CD8-positive, alpha-beta memory T cell (primary cell): Measurements from ENCODE around the gene TSHZ2. TPM values are rescaled to one million over a fixed set of nuclear protein-coding genes. Genes with fewer than 3 reads are reported as not detected.
"Not testable (repeated sequence)": the region's sequence is repeated elsewhere in the genome, so short reads cannot be mapped to it uniquely, and the experiment has no call there.

Experiments
- CTCF ChIA-PET: fragments of 350-600 bp; sonication (Branson Sonifier 250); formaldehyde crosslinking; loops from one replicate; lab custom pipeline; 2021; ENCODE audit warnings: antibody characterized with exemption; lab: Charles Lee
- POLR2A ChIA-PET: fragments of 350-600 bp; sonication (Branson Sonifier 250); formaldehyde crosslinking; loops from one replicate; lab custom pipeline; 2021; ENCODE audit warnings: antibody characterized with exemption; lab: Charles Lee
- DNase-seq, 5 donors: peaks; one replicate each; pipeline versions ENCODE4 v3.0.0 to v3.0.0-alpha.2; 2020 to 2022; ENCODE audit warnings: mixed read lengths in 1 of 5
- H3K27ac ChIP-seq: one replicate; pipeline ENCODE4 v1.7.0; 2013; ENCODE audit warnings: low read depth, mild to moderate bottlenecking, low read length, moderate library complexity
- H3K27me3 ChIP-seq: 2 replicates; pipeline ENCODE4 v1.7.0; 2013; ENCODE audit warnings: low read length, mild to moderate bottlenecking; ENCODE audit not compliant: insufficient read depth, poor library complexity, severe bottlenecking
- H3K36me3 ChIP-seq: 2 replicates; pipeline ENCODE4 v1.7.0; 2013; ENCODE audit warnings: mild to moderate bottlenecking, low read length, moderate library complexity; ENCODE audit not compliant: insufficient read depth
- H3K4me1 ChIP-seq: 2 replicates; pipeline ENCODE4 v1.7.0; 2013; ENCODE audit warnings: mild to moderate bottlenecking, low read length, moderate library complexity; ENCODE audit not compliant: insufficient read depth
- H3K4me3 ChIP-seq: 2 replicates; pipeline ENCODE4 v1.7.0; 2013; ENCODE audit warnings: mild to moderate bottlenecking, low read length
- H3K9me3 ChIP-seq: 2 replicates; pipeline ENCODE4 v1.7.0; 2013; ENCODE audit warnings: mild to moderate bottlenecking, low read length
- H3K27ac Mint-ChIP-seq, 8 donors: one replicate each; pipeline ENCODE4 v1.8.0; 2020 to 2021; ENCODE audit warnings: mixed read lengths in 8 of 8, mild to moderate bottlenecking in 6 of 8, inconsistent platforms in 3 of 8, moderate library complexity in 3 of 8
- H3K27me3 Mint-ChIP-seq, 2 donors: one replicate each; pipeline ENCODE4 v1.8.0; 2020 to 2021; ENCODE audit warnings: mixed read lengths in 2 of 2, mild to moderate bottlenecking in 1 of 2, moderate library complexity in 1 of 2
- H3K36me3 Mint-ChIP-seq, 3 donors: one replicate each; pipeline ENCODE4 v1.8.0; 2020 to 2021; ENCODE audit warnings: mixed read lengths in 3 of 3, inconsistent platforms in 1 of 3, mild to moderate bottlenecking in 1 of 3
- H3K4me1 Mint-ChIP-seq, 3 donors: one replicate each; pipeline ENCODE4 v1.8.0; 2020 to 2021; ENCODE audit warnings: mixed read lengths in 3 of 3, inconsistent platforms in 1 of 3, mild to moderate bottlenecking in 1 of 3
- H3K4me3 Mint-ChIP-seq, 7 donors: one replicate each; pipeline ENCODE4 v1.8.0; 2020 to 2021; ENCODE audit warnings: mixed read lengths in 7 of 7, mild to moderate bottlenecking in 6 of 7, moderate library complexity in 4 of 7, inconsistent platforms in 2 of 7
- H3K9me3 Mint-ChIP-seq, 5 donors: one replicate each; pipeline ENCODE4 v1.8.0; 2020 to 2022; ENCODE audit warnings: mixed read lengths in 5 of 5, mild to moderate bottlenecking in 3 of 5, moderate library complexity in 2 of 5, inconsistent platforms in 1 of 5
- polyA plus RNA-seq: library from polyadenylated mRNA; unstranded; fragments of 300-500 nt; fragmentation: Illumina TruSeq; gene quantifications from one replicate; pipeline ENCODE4 v1.2.3, GENCODE V29; 2021
- total RNA-seq, 2 experiments: library from RNA; stranded (reverse); gene quantifications; one replicate each; pipeline ENCODE4 v1.2.3, GENCODE V29; 2021

Gene TSHZ2
- total and polyA plus RNA-seq, 3 experiments from 2014 or later, result 0.10 to 1.6 (median 1.5) TPM

DNA sequence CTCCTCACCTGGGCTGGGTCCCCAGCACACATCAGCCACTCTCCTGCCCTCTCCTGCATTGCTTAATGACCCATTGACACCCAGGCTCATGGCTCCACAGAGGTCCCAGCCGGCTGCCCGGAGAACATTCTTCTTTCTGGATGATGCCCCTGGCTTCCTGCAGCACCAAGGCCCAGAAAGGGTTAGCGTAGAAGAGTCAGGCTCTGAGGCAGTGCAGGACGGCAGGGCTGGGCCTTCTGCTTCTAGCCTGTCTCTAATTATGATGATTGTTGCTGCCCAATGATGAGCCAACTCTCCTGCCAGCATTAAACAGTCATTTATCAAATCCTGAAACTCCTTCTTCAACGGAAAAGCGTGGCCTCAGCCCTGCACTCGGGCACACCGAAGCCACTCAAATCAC, 555.0 kb downstream of the TSHZ2 start:
- Mint-ChIP-seq H3K4me1 (no peaks in the 10 kb centered on the region), H3K4me3 (no peak overlapping the region), H3K27ac (no peak overlapping the region), H3K36me3 (peaks cover 0 to 2% (median 0%) of the 10 kb centered on the region in 3 donors), H3K9me3 (no peaks in the 10 kb centered on the region), H3K27me3 (peaks cover 4 to 13% of the 10 kb centered on the region in 2 donors)
- Histone ChIP-seq H3K9me3 (no peaks in the 10 kb centered on the region), H3K27me3 (no peaks in the 10 kb centered on the region), H3K27ac (no peak overlapping the region), H3K4me1 (no peaks in the 10 kb centered on the region), H3K36me3 (no peaks in the 10 kb centered on the region), H3K4me3 (no peak overlapping the region)
- ChIA-PET POLR2A (no interaction called here), CTCF (no interaction called here)
- DNase-seq, result no peak

DNA sequence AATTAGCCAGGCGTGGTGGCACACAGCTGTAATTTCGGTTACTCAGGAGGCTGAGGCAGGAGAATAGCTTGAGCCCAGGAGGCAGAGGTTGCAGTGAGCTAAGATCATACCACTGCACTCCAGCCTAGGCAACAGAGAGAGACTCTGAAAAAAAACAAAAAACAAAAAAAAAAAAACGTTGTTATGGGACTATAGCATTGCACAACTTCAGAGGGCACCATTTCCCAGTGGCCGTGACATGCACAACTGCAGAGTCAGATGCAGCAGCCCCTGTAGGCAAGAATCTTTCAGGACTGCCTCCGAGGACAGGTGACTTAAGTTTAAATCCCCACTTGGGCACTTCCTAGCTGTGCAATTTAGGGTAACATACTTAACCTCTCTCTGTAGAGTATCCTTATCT, 557.5 kb downstream of the TSHZ2 start:
- no peaks in the 10 kb centered on the region for H3K4me1 Mint-ChIP-seq
- CTCF ChIA-PET, result no interaction called here
- POLR2A ChIA-PET, result no interaction called here
- Histone ChIP-seq H3K36me3 (no peaks in the 10 kb centered on the region), H3K27ac (no peak overlapping the region), H3K4me3 (no peak overlapping the region), H3K27me3 (no peaks in the 10 kb centered on the region), H3K9me3 (no peaks in the 10 kb centered on the region), H3K4me1 (no peaks in the 10 kb centered on the region)
- no peak overlapping the region for H3K4me3 Mint-ChIP-seq
- H3K36me3 Mint-ChIP-seq, result peaks cover 0 to 4% (median 0%) of the 10 kb centered on the region in 3 donors
- no peak overlapping the region for H3K27ac Mint-ChIP-seq
- peaks cover 4 to 17% of the 10 kb centered on the region in 2 donors for H3K27me3 Mint-ChIP-seq
- H3K9me3 Mint-ChIP-seq, result no peaks in the 10 kb centered on the region
- no peak for DNase-seq

DNA sequence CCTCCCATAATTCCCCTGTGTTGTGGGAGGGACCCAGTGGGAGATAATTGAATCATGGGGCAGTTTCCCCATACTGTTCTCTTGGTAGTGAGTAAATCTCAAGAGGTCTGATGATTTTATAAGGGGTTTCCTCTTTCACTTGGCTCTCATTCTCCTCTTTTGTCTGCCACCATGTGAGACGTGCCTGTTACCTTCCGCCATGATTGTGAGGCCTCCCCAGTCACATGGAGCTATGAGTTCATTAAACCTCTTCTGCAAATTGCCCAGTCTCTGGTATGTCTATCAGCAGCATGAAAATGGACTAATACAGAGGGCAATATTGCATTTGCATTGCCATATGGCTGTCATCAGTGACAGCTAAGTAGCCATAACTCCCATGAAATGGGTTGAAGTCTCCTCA, 558.3 kb downstream of the TSHZ2 start:
- no peaks in the 10 kb centered on the region for H3K27me3 ChIP-seq
- POLR2A ChIA-PET, result no interaction called here
- DNase-seq, result no peak
- H3K9me3 ChIP-seq, result no peaks in the 10 kb centered on the region
- H3K27me3 Mint-ChIP-seq, result peaks cover 4 to 17% of the 10 kb centered on the region in 2 donors
- no peaks in the 10 kb centered on the region for H3K4me1 Mint-ChIP-seq
- no peaks in the 10 kb centered on the region for H3K9me3 Mint-ChIP-seq
- H3K4me1 ChIP-seq, result no peaks in the 10 kb centered on the region
- no peak overlapping the region for H3K27ac Mint-ChIP-seq
- CTCF ChIA-PET, result no interaction called here
- H3K4me3 Mint-ChIP-seq, result no peak overlapping the region
- H3K27ac ChIP-seq, result no peak overlapping the region
- H3K36me3 ChIP-seq, result no peaks in the 10 kb centered on the region
- no peak overlapping the region for H3K4me3 ChIP-seq
- H3K36me3 Mint-ChIP-seq, result peaks cover 0 to 4% (median 0%) of the 10 kb centered on the region in 3 donors

DNA sequence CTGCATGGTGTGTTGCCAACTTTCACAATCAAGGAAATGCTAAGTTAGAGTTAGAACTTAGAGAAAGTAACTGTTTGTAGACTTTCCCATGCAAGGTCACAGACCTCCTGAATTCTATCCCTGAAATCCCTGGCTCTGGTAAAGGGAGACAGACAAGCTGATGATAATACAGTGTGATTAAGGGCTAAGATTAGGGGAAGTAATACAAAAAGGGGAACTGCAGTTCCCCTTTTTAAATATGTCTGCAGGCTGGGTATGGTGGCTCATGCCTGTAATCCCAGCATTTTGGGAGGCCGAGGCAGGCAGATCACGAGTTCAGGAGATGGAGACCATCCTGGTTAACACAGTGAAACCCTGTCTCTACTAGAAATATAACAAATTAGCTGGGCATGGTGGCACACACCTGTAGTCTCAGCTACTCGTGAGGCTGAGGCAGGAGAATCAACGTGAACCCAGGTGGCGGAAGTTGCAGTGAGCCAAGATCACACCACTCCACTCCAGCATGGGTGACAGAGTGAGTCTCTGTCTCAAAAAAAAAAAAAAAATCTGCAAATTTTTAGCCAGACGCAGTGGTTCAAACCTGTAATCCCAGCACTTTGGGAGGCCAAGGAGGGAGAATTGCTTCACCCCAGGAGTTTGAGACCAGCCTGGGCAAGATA, 560.6 kb downstream of the TSHZ2 start:
- H3K4me3 ChIP-seq, H3K36me3 ChIP-seq, H3K9me3 Mint-ChIP-seq, H3K27ac Mint-ChIP-seq, H3K36me3 Mint-ChIP-seq, H3K9me3 ChIP-seq, H3K4me1 ChIP-seq, H3K4me1 Mint-ChIP-seq, H3K27ac ChIP-seq, CTCF ChIA-PET, POLR2A ChIA-PET, H3K27me3 ChIP-seq, H3K4me3 Mint-ChIP-seq, DNase-seq: not testable (repeated sequence)
- H3K27me3 Mint-ChIP-seq, result peaks cover 4 to 15% of the 10 kb centered on the region in 2 donors

DNA sequence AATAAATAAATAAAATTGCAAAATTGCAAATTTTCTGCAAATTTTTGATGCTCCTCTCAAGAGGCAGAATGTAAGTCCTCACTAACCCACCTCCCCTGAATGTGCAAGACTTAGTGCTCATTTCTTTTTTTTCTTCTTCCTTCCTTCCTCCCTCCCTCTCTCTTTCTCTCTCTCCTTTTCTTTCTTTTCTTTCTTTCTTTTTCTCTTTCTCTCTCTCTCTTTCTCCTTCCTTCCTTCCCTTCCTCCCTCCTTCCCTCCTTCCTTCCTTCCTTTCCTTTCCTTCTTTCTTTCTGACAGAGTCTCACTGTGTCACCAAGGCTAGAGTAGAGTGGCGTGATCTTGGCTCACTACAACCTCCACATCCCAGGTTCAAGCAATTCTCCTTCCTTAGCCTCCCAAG, 561.3 kb downstream of the TSHZ2 start:
- H3K4me1 ChIP-seq, result no peaks in the 10 kb centered on the region
- no peaks in the 10 kb centered on the region for H3K36me3 ChIP-seq
- H3K4me1 Mint-ChIP-seq, result no peaks in the 10 kb centered on the region
- no peaks in the 10 kb centered on the region for H3K9me3 ChIP-seq
- peak overlapping the region in 1 of 8 donors; percentile 20 for H3K27ac Mint-ChIP-seq
- H3K27me3 ChIP-seq, result no peaks in the 10 kb centered on the region
- peaks cover 4 to 15% of the 10 kb centered on the region in 2 donors for H3K27me3 Mint-ChIP-seq
- ChIA-PET POLR2A (no interaction called here), CTCF (no interaction called here)
- no peak for DNase-seq
- H3K36me3 Mint-ChIP-seq, result peaks cover 0 to 4% (median 0%) of the 10 kb centered on the region in 3 donors
- H3K9me3 Mint-ChIP-seq, result no peaks in the 10 kb centered on the region
- no peak overlapping the region for H3K27ac ChIP-seq
- H3K4me3 ChIP-seq, result no peak overlapping the region
- H3K4me3 Mint-ChIP-seq, result no peak overlapping the region

DNA sequence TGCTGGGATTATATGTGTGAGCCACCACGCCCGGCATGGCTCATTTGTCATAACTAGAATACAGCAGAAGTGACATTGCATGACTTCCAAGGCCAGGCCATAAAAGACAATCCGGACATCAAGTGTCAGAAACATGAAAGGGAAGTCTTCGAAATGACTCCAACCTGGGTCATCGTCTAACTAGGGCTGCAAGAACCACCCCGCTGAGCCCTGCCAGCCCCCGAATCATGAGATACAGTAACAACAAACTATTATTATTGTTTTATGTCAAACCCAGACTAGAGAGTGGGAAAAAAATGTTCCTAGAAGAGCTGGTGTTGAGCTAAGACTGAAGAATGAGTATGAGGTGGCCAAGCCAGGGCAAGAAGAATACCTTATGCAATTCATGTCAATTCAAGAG, 561.9 kb downstream of the TSHZ2 start:
- H3K9me3 Mint-ChIP-seq, result no peaks in the 10 kb centered on the region
- peaks cover 0 to 3% (median 0%) of the 10 kb centered on the region in 3 donors for H3K36me3 Mint-ChIP-seq
- Histone ChIP-seq H3K4me3 (no peak overlapping the region), H3K27me3 (no peaks in the 10 kb centered on the region), H3K4me1 (no peaks in the 10 kb centered on the region), H3K27ac (no peak overlapping the region), H3K36me3 (no peaks in the 10 kb centered on the region), H3K9me3 (no peaks in the 10 kb centered on the region)
- ChIA-PET CTCF (no interaction called here), POLR2A (no interaction called here)
- H3K27me3 Mint-ChIP-seq, result peaks cover under 1 to 15% of the 10 kb centered on the region in 2 donors
- no peak overlapping the region for H3K4me3 Mint-ChIP-seq
- H3K4me1 Mint-ChIP-seq, result no peaks in the 10 kb centered on the region
- no peak for DNase-seq
- no peak overlapping the region for H3K27ac Mint-ChIP-seq

DNA sequence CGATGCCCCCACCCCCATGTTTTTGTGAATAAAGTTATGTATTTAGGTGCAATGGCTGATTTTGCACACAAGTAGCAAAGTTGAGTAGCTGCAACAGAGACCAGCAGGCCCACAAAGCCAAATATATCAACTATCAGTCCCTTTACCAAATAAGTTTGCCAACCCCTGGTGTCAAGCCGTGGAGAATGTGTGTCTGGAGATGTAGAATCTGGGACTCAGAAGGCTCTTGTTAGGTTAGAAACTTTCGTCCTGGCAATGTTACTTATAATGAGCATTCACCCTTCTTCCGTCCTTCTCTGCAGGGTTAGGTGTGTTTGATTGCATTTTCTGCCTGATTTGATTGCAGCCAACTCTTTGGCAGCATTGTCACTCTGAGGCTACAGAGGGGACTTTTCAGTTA, 563.7 kb downstream of the TSHZ2 start:
- H3K27ac Mint-ChIP-seq, result no peak overlapping the region
- H3K4me3 Mint-ChIP-seq, result no peak overlapping the region
- ChIA-PET CTCF (no interaction called here), POLR2A (interaction anchor here (0.6 kb wide), 1 partner anchor 1699 kb away, joined by 3 read pairs; no protein-coding TSS in a partner anchor)
- Histone ChIP-seq H3K4me1 (no peaks in the 10 kb centered on the region), H3K27me3 (no peaks in the 10 kb centered on the region), H3K4me3 (no peak overlapping the region), H3K9me3 (no peaks in the 10 kb centered on the region), H3K27ac (no peak overlapping the region), H3K36me3 (no peaks in the 10 kb centered on the region)
- H3K27me3 Mint-ChIP-seq, result peaks cover 0 to 9% of the 10 kb centered on the region in 2 donors
- H3K9me3 Mint-ChIP-seq, result no peaks in the 10 kb centered on the region
- H3K36me3 Mint-ChIP-seq, result peaks cover 0 to 3% (median 0%) of the 10 kb centered on the region in 3 donors
- DNase-seq, result no peak
- H3K4me1 Mint-ChIP-seq, result no peaks in the 10 kb centered on the region

DNA sequence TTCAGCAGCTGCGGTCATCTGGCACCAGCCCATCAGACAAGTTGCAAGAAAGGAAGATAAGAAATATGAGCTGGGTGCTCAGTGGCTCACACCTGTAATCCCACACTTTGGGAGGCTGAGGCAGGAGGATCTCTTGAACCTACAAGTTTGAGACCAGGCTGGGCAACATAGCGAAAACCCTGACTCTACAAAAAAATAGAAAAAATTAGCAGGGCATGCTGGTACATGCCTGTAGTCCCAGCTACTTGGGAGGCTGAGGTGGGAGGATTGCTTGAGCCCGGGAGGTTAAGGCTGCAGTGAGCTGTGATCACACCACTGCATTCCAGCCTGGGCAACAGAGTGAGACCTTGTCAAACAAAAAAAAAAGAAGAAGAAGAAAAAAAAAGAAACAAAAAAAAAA, 564.2 kb downstream of the TSHZ2 start:
- H3K27me3 Mint-ChIP-seq, H3K27ac Mint-ChIP-seq, DNase-seq, H3K4me1 ChIP-seq, H3K9me3 Mint-ChIP-seq, CTCF ChIA-PET, H3K36me3 Mint-ChIP-seq, H3K9me3 ChIP-seq, H3K4me3 ChIP-seq, H3K27me3 ChIP-seq, H3K4me3 Mint-ChIP-seq, H3K4me1 Mint-ChIP-seq, H3K27ac ChIP-seq, H3K36me3 ChIP-seq: not testable (repeated sequence)
- POLR2A ChIA-PET, result interaction anchor here (0.6 kb wide), 1 partner anchor 1699 kb away, joined by 3 read pairs; no protein-coding TSS in a partner anchor
